HepG2 (cell line): ENCODE data around the gene RFC1. TPM values are rescaled to one million over a fixed set of nuclear protein-coding genes. Genes with fewer than 3 reads are reported as not detected.

ENCODE experiments used
- ATAC-seq: fragments of 200-7000 bp; cut with Tn5 transposase; 3 replicates; pipeline ENCODE4 v1.9.1; 2020; ENCODE audit warnings: mild to moderate bottlenecking, moderate library complexity
- BruUV-seq: library from RNA; stranded (reverse); fragments of 400-500 nt; replicated peaks from 2 replicates; lab custom pipeline; 2021; lab: Mats Ljungman, UMichigan
- CTCF ChIA-PET: fragments of 300-600 bp; formaldehyde crosslinking; extraction: SDS; loops from one replicate; lab custom pipeline; 2021; ENCODE audit warnings: low total read pairs, inconsistent platforms, low intra/inter-chr PET ratio; lab: Yijun Ruan, JAX
- POLR2A ChIA-PET: fragments of 350-600 bp; sonication (Branson Sonifier 250); formaldehyde crosslinking; loops from one replicate; lab custom pipeline; 2020; ENCODE audit warnings: antibody characterized with exemption, inconsistent platforms; lab: Yijun Ruan, JAX
- DNase-seq: peaks from one replicate; pipeline ENCODE4 v3.0.0-alpha.2; 2015; ENCODE audit warnings: low spot score
- FAIRE-seq: peaks from 3 replicates; lab custom pipeline; 2011; peaks lifted over from hg19 to GRCh38; lab: Jason Lieb, UNC
- H2AFZ ChIP-seq: one replicate; pipeline ENCODE4 v1.6.1; 2011; ENCODE audit warnings: low read length, inconsistent platforms
- H3K27ac ChIP-seq: fragments of 300-600 bp; 3 replicates; pipeline ENCODE4 v1.8.0; 2011; ENCODE audit warnings: mixed run types, mild to moderate bottlenecking, mixed read lengths, low read length, inconsistent platforms; ENCODE audit not compliant: insufficient read depth; ENCODE audit errors: extremely low read length
- H3K27me3 ChIP-seq, 2 experiments: fragments of 200-600 bp in 1 of 2; 2 replicates in 1 of 2; 3 replicates in 1 of 2; pipeline versions ENCODE4 v1.6.0 to v1.8.0; 2011; ENCODE audit warnings: low read length in 2 of 2, mild to moderate bottlenecking in 2 of 2, moderate library complexity in 2 of 2, inconsistent platforms in 1 of 2; ENCODE audit not compliant: insufficient read depth in 2 of 2, control insufficient read depth in 1 of 2
- H3K36me3 ChIP-seq, 2 experiments: fragments of 200-600 bp in 1 of 2; replicated peaks in 1 of 2; 2 replicates in 1 of 2; 3 replicates in 1 of 2; pipeline versions ENCODE4 v1.5.1 to v1.8.0; 2011; ENCODE audit warnings: low read length in 2 of 2, inconsistent platforms in 1 of 2; ENCODE audit not compliant: insufficient read depth in 2 of 2, control insufficient read depth in 1 of 2
- H3K4me1 ChIP-seq: 2 replicates; pipeline ENCODE4 v1.5.1; 2012; ENCODE audit warnings: low read length, inconsistent platforms; ENCODE audit not compliant: insufficient read depth
- H3K4me2 ChIP-seq: 2 replicates; pipeline ENCODE4 v1.6.0; 2011; ENCODE audit warnings: low read depth, low read length, inconsistent platforms
- H3K4me3 ChIP-seq, 3 experiments: fragments of 200-600 bp in 1 of 3; sonication (generic), shearing (Covaris generic) in 1 of 3; replicated peaks in 1 of 3; 2 replicates each; pipeline ENCODE4 v1.5.1; 2011 to 2016; ENCODE audit warnings: low read length in 3 of 3, inconsistent platforms in 2 of 3, low read depth in 2 of 3, mild to moderate bottlenecking in 2 of 3, control low read depth in 1 of 3, mixed read lengths in 1 of 3; ENCODE audit not compliant: insufficient read depth in 1 of 3
- H3K79me2 ChIP-seq: one replicate; pipeline ENCODE4 v1.6.1; 2011; ENCODE audit warnings: low read length, inconsistent platforms; ENCODE audit not compliant: insufficient read depth
- H3K9ac ChIP-seq: 2 replicates; pipeline ENCODE4 v1.6.0; 2011; ENCODE audit warnings: mild to moderate bottlenecking, low read depth, low read length, inconsistent platforms; ENCODE audit not compliant: insufficient read depth
- H3K9me3 ChIP-seq: 2 replicates; pipeline ENCODE4 v1.5.1; 2012; ENCODE audit warnings: mild to moderate bottlenecking, low read length
- H4K20me1 ChIP-seq: 2 replicates; pipeline ENCODE4 v1.6.0; 2011; ENCODE audit warnings: inconsistent platforms, mild to moderate bottlenecking, low read length, moderate library complexity; ENCODE audit not compliant: insufficient read depth
- BRD4 ChIP-seq: sonication (generic); formaldehyde crosslinking; IDR thresholded peaks from 2 replicates; pipeline ENCODE4 v1.4.0; 2020; ENCODE audit warnings: missing genetic modification reagents
- DZIP1 ChIP-seq: sonication (generic); formaldehyde crosslinking; IDR thresholded peaks from 2 replicates; pipeline ENCODE4 v1.5.0; 2020; ENCODE audit warnings: mild to moderate bottlenecking, missing genetic modification reagents
- IRF1 ChIP-seq: sonication (generic); formaldehyde crosslinking; IDR thresholded peaks from 2 replicates; pipeline ENCODE4 v1.4.0; 2020; ENCODE audit warnings: low read depth, mild to moderate bottlenecking, missing genetic modification reagents
- RFXAP ChIP-seq: sonication (generic); formaldehyde crosslinking; IDR thresholded peaks from 2 replicates; pipeline ENCODE4 v1.4.0; 2020; ENCODE audit warnings: missing genetic modification reagents, borderline replicate concordance
- SRSF4 ChIP-seq: fragments of 200-400 bp; formaldehyde crosslinking; IDR thresholded peaks from one replicate; pipeline ENCODE4 v1.6.1; 2018; ENCODE audit warnings: mild to moderate bottlenecking, low read depth, low read length, moderate library complexity; ENCODE audit not compliant: poor library complexity, severe bottlenecking
- TBP ChIP-seq: sonication (generic); formaldehyde crosslinking; IDR thresholded peaks from 2 replicates; pipeline ENCODE4 v1.5.0; 2020; ENCODE audit warnings: missing genetic modification reagents
- ZFP37 ChIP-seq: sonication (generic); formaldehyde crosslinking; IDR thresholded peaks from 2 replicates; pipeline ENCODE4 v1.4.0; 2020; ENCODE audit warnings: missing genetic modification reagents, borderline replicate concordance
- ZNF335 ChIP-seq: sonication (generic); formaldehyde crosslinking; IDR thresholded peaks from 2 replicates; pipeline ENCODE4 v1.4.0; 2020; ENCODE audit warnings: missing genetic modification reagents
- ZNF557 ChIP-seq: sonication (generic); formaldehyde crosslinking; IDR thresholded peaks from 2 replicates; pipeline ENCODE4 v1.4.0; 2020; ENCODE audit warnings: missing genetic modification reagents
- WGBS: methylation state at CpG from one replicate; pipeline ENCODE4 v1.1.6; 2017; ENCODE audit warnings: low lambda C conversion rate; 5-methylcytosine and 5-hydroxymethylcytosine counted together
- in situ Hi-C: cut with HindIII; loops from 2 replicates; pipeline ENCODE4 v1.10.0; 2017; ENCODE audit warnings: low pct_unique_long_range_greater_than_20kb; ENCODE audit not compliant: extremely low pct_ligation_motif_present
- intact Hi-C: fragments of 100-400 bp; cut with micrococcal nuclease; formaldehyde crosslinking; loops from one replicate; pipeline ENCODE4 v1.10.0; 2022; ENCODE audit not compliant: unreplicated experiment
- polyA plus RNA-seq, 8 experiments: library from polyadenylated mRNA; depleted of rRNA in 3 of 8; stranded (reverse) in 7 of 8; unstranded in 1 of 8; fragments of >200 nt; fragmentation: Illumina TruSeq in 4 of 8; extraction: Trizol in 4 of 8; gene quantifications; 2 replicates each; pipeline versions ENCODE4 v1.2.1 to v1.2.3, GENCODE V29; 2011 to 2016; ENCODE audit warnings: low read depth in 4 of 8, missing spikeins in 1 of 8, mixed read lengths in 1 of 8; ENCODE audit not compliant: insufficient read depth in 1 of 8
- total RNA-seq, 5 experiments: library from RNA; depleted of rRNA; stranded (reverse); fragments of >200 nt; fragmentation: Illumina TruSeq; extraction: Trizol; gene quantifications; 2 replicates each; pipeline ENCODE4 v1.2.3, GENCODE V29; 2016; ENCODE audit warnings: low read depth in 1 of 5
- TF ChIP-seq, protein P1 (sequence below): sonication (generic); formaldehyde crosslinking; IDR thresholded peaks from 2 replicates; pipeline ENCODE4 v1.4.0; 2020; ENCODE audit warnings: missing genetic modification reagents, borderline replicate concordance
- TF ChIP-seq, protein P2 (sequence below): sonication (generic); formaldehyde crosslinking; IDR thresholded peaks from 2 replicates; pipeline ENCODE4 v1.4.0; 2020; ENCODE audit warnings: mild to moderate bottlenecking, low read depth, missing genetic modification reagents
- TF ChIP-seq, protein P3 (sequence below): sonication (generic); formaldehyde crosslinking; IDR thresholded peaks from 2 replicates; pipeline ENCODE4 v1.4.0; 2020; ENCODE audit warnings: missing genetic modification reagents
- TF ChIP-seq, protein P4 (sequence below): sonication (generic); formaldehyde crosslinking; IDR thresholded peaks from 2 replicates; pipeline ENCODE4 v1.4.0; 2020; ENCODE audit warnings: mild to moderate bottlenecking, missing genetic modification reagents
- TF ChIP-seq, protein P5 (sequence below): sonication (generic); formaldehyde crosslinking; IDR thresholded peaks from 2 replicates; pipeline ENCODE4 v1.8.0; 2022; ENCODE audit warnings: mild to moderate bottlenecking, missing genetic modification reagents, borderline replicate concordance

The RFC1 gene
- total and polyA plus RNA-seq, 2 of the 13 experiments (the other 11 are each of a cell fraction or from before 2014, with no cell fraction given): 15.9 to 78.8 TPM

GRCh38 chr4:39349326-39349725 is 16.8 kb downstream of the RFC1 start:
- in situ Hi-C loops: no loop called here
- H3K9ac ChIP-seq: no peak overlapping the region
- WGBS: 92% methylated on average over 2 of the region's 2 CpGs
- H2AFZ ChIP-seq: no peak overlapping the region
- ChIA-PET CTCF (no interaction called here), POLR2A (no interaction called here)
- H3K4me2 ChIP-seq: no peak overlapping the region
- H3K4me1 ChIP-seq: peaks cover 41% of the 10 kb centered on the region
- H4K20me1 ChIP-seq: no peaks in the 10 kb centered on the region
- DNase-seq (no peak), FAIRE-seq (no peak), ATAC-seq (no peak)
- no peaks in the 10 kb centered on the region for H3K27me3 ChIP-seq
- H3K9me3 ChIP-seq: no peaks in the 10 kb centered on the region
- peaks cover 5 to 33% of the 10 kb centered on the region in 2 experiments; a peak in 4 of 5 replicates for H3K36me3 ChIP-seq
- no peak overlapping the region for H3K4me3 ChIP-seq
- intact Hi-C loops: no loop called here
- H3K27ac ChIP-seq: no peak overlapping the region
- no TSS peak for BruUV-seq
- peaks cover 82% of the 10 kb centered on the region for H3K79me2 ChIP-seq
- no peak for TF ChIP-seq ZNF557 (CRISPR knock-in tag)
- TF ChIP-seq, protein P1, sequence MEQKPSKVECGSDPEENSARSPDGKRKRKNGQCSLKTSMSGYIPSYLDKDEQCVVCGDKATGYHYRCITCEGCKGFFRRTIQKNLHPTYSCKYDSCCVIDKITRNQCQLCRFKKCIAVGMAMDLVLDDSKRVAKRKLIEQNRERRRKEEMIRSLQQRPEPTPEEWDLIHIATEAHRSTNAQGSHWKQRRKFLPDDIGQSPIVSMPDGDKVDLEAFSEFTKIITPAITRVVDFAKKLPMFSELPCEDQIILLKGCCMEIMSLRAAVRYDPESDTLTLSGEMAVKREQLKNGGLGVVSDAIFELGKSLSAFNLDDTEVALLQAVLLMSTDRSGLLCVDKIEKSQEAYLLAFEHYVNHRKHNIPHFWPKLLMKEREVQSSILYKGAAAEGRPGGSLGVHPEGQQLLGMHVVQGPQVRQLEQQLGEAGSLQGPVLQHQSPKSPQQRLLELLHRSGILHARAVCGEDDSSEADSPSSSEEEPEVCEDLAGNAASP: no peak
- no peak for TF ChIP-seq TBP
- no peak for TF ChIP-seq IRF1 (CRISPR knock-in tag)
- TF ChIP-seq, protein P2, sequence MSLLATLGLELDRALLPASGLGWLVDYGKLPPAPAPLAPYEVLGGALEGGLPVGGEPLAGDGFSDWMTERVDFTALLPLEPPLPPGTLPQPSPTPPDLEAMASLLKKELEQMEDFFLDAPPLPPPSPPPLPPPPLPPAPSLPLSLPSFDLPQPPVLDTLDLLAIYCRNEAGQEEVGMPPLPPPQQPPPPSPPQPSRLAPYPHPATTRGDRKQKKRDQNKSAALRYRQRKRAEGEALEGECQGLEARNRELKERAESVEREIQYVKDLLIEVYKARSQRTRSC (CRISPR knock-in tag): no peak
- TF ChIP-seq, protein P3, sequence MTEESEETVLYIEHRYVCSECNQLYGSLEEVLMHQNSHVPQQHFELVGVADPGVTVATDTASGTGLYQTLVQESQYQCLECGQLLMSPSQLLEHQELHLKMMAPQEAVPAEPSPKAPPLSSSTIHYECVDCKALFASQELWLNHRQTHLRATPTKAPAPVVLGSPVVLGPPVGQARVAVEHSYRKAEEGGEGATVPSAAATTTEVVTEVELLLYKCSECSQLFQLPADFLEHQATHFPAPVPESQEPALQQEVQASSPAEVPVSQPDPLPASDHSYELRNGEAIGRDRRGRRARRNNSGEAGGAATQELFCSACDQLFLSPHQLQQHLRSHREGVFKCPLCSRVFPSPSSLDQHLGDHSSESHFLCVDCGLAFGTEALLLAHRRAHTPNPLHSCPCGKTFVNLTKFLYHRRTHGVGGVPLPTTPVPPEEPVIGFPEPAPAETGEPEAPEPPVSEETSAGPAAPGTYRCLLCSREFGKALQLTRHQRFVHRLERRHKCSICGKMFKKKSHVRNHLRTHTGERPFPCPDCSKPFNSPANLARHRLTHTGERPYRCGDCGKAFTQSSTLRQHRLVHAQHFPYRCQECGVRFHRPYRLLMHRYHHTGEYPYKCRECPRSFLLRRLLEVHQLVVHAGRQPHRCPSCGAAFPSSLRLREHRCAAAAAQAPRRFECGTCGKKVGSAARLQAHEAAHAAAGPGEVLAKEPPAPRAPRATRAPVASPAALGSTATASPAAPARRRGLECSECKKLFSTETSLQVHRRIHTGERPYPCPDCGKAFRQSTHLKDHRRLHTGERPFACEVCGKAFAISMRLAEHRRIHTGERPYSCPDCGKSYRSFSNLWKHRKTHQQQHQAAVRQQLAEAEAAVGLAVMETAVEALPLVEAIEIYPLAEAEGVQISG (CRISPR knock-in tag): no peak
- TF ChIP-seq, protein P4, sequence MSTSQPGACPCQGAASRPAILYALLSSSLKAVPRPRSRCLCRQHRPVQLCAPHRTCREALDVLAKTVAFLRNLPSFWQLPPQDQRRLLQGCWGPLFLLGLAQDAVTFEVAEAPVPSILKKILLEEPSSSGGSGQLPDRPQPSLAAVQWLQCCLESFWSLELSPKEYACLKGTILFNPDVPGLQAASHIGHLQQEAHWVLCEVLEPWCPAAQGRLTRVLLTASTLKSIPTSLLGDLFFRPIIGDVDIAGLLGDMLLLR (CRISPR knock-in tag): no peak
- no peak for TF ChIP-seq BRD4 (CRISPR knock-in tag)
- TF ChIP-seq DZIP1 (CRISPR knock-in tag): no peak
- no peak for TF ChIP-seq ZNF335 (CRISPR knock-in tag)
- TF ChIP-seq SRSF4: no peak
- TF ChIP-seq RFXAP: no peak
- TF ChIP-seq, protein P5, sequence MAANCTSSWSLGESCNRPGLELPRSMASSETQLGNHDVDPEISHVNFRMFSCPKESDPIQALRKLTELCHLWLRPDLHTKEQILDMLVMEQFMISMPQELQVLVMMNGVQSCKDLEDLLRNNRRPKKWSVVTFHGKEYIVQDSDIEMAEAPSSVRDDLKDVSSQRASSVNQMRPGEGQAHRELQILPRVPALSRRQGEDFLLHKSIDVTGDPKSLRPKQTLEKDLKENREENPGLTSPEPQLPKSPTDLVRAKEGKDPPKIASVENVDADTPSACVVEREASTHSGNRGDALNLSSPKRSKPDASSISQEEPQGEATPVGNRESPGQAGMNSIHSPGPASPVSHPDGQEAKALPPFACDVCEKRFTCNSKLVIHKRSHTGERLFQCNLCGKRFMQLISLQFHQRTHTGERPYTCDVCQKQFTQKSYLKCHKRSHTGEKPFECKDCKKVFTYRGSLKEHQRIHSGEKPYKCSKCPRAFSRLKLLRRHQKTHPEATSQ (CRISPR knock-in tag): no peak
- no peak for TF ChIP-seq ZFP37 (CRISPR knock-in tag)
